GM19351 (cell line): ENCODE measurements around the gene LEMD3.

Experiments
- ATAC-seq: cut with Tn5 transposase; IDR thresholded peaks from one replicate; pipeline ENCODE4 v1.9.1; 2021; ENCODE audit warnings: mild to moderate bottlenecking, moderate library complexity; ENCODE audit not compliant: unreplicated experiment

The LEMD3 gene

GRCh38 chr12:65204886-65205525 is 35.6 kb downstream of the LEMD3 start:
- no peak for ATAC-seq

DNA sequence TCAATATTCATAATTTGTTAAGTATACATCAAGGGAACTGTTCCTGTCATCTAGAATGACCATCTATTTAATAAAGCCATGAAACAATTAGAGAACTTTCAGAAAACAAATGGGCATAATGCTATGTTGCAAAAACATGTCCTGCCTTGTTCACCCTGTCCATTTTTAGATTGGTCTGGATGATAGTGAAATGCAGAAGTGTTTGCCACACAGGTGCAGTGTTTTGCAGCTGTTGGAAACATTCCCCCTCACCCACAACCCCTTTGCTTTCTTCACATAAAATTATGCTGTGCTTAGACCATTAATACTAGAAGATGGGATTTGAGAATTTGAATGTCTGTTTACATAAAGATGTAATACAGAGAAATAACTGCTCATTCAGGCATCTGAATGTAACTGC is 36.5 kb downstream of the LEMD3 start:
- ATAC-seq = peak; percentile 45

DNA sequence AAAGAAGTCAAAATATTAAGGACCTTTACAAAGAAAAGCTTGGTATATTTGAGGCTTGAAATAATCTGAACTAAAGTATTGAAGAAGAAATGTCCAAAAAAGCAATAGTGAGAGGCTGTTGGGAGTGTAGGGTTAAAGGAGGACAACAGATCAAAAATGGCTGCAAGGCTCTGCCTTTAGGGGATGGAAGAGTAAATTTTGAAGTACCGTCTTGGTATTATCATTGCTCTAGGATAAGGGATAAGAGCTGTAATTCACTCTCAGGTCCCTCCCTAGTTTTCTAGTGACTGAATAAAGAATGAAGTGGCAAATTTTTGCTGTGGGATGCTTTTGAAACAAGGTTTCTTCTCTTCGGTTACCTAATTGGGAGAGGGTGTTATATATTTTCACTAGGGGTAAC is 38.7 kb downstream of the LEMD3 start:
- ATAC-seq = no peak

DNA sequence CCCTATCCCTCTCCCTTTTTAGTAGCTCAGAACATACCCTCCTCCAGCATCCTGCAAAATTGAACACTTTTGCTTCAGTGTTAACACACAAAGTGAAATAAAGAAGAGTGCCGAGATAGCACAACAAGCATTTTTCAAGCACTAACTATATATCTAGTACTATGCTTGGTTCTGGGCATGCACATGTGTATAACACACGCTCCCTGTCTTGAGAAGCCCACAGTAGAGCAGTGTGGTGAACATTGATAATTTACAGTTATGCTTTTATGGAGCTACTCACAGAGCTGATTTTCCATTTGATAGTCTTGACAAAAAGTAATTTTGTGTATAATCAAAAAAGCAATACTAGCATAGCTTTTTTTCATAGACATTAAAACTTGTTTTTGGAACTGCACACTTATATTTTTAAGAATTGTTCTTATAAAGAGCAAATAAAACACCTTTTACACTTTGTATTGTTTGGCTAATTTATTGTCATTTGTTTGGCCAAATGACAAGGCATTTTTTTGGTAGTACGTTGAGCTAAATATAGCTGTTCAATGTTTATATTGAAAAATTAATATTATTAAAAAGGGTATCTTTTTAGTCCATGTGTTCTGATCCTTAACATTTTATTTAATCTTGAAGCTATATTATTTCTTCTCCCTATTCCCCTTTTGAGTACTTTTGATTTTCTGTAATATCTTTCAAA is 39.7 kb downstream of the LEMD3 start:
- ATAC-seq = no peak

GRCh38 chr12:65209655-65210043 is 40.3 kb downstream of the LEMD3 start:
- ATAC-seq = peak; percentile 85

- no peak for ATAC-seq
Observed at GRCh38 chr12:65217086-65217485, 47.7 kb downstream of the LEMD3 start.

- no peak for ATAC-seq
Observed at GRCh38 chr12:65220761-65221160, 51.4 kb downstream of the LEMD3 start.

DNA sequence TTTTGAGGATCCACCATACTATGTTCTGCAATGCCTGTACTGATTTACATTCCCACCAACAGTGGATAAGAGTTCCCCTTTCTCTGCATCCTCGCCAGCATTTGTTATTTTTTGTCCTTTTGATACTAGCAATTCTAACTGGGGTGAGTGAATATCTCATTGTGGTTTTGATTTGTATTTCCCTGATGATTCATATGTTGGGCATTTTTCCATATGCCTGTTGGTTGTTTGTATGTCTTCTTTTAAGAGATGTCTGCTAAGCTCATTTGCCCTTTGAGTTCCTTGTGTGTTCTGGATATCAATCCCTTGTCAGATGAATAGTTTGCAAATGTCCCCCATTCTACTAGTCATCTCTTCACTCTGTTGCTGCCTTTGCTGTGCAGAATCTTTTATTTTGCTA is 60.1 kb downstream of the LEMD3 start:
- no peak for ATAC-seq

DNA sequence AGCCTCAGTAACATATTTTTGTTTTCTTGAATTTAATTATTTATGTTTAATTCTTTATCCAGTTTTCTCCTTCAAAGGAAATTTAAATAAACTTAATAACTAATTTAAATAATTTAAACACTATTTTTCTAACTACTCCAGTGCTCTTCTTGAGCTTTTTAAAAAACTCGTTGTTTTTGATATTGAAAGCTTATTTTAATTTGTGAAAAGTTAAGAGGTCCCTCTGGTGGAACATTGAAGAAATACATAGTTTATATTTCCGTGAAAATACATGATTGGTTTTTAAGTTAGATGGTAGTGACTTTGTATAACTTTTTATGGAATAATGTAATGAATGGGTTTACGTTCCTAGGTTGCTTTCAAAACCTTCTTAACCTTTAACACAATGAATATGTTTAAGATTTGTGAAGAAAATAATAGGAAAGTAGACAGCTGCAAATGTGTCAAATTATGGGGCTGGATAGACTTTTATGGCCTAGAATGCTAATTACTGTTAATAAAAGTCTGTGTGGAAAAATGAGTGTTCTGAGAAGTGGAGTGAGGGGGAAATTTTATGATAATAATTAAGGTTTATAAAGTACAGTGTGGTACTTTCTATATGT is 63.2 kb downstream of the LEMD3 start:
- ATAC-seq = no peak

GRCh38 chr12:65237153-65237552 is 67.8 kb downstream of the LEMD3 start:
- no peak for ATAC-seq

GRCh38 chr12:65238609-65239008 is 69.2 kb downstream of the LEMD3 start:
- ATAC-seq = no peak

- ATAC-seq = no peak
Observed at GRCh38 chr12:65248656-65249633, 79.6 kb downstream of the LEMD3 start.

DNA sequence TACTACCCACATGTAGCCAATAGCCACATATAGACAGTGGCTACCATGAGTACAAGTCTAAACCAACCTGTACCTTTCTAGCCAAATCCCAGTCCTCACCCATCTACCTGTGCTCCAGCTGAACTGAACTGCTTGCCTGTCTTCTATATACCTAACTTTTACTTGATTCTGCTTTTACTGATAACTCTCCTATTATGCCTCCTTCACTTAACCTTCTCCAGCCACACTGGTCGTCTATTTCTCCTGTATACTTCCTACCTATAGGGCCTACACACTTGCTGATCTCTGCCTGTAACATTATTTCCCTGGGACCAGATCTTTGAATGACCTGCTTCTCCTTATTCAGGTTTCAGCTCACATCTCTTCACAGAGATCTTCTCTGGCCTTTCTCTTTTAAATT is 83.1 kb downstream of the LEMD3 start:
- no peak for ATAC-seq

GRCh38 chr12:65257986-65258385 is 88.6 kb downstream of the LEMD3 start:
- ATAC-seq = no peak

- ATAC-seq = no peak
Observed at GRCh38 chr12:65259501-65259900, 90.1 kb downstream of the LEMD3 start.

DNA sequence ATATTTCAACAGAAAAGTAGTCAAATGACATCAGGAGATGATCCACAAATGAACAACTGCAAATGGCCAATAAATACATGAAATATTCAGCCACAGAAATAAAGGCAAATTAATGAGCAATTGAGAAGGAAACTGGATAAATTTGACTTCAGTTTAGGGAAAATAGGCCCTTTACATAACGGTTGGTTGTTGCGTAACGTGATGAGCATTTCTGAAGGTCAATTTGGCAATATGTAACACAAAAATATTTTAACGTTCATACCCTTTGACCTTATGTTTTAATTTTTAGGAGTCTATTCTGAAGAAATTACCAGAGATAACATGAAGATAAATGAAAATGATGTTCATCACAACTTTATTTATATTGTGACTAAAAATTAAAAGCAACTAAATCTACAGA is 94.4 kb downstream of the LEMD3 start:
- no peak for ATAC-seq

- no peak for ATAC-seq
Observed at GRCh38 chr12:65266408-65266807, 97.0 kb downstream of the LEMD3 start.

GRCh38 chr12:65269603-65270002 is 100.2 kb downstream of the LEMD3 start:
- no peak for ATAC-seq

DNA sequence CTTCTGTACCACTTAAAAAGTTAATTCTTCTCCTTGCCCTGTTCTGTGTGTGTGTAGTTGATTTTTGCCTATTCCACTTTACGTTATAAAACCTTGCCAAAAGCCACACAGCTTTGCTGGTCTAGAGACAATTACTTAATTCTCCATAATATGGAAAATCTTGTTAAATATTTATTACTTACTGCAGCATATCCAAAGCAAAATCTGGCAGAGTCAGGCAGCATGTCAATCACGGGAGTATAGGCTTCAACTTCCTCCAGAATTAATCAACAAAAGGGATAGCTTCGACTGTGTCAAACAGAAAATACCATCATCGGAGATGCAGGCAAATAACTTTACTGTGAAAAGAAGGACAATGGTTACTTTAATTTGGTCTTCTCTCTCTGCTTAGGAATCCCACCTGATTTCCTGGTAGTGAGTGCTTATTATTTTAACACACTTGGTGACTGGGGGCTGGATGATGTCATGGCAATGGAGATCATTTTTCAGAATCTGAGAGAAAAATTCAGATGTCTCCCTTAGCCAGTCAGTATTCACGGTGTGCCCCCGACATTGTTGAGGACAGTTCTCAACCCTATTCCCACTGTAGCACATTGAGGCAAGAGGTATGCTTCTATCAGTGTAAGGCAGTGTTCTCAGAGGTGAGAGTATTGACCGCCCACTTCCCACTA is 105.4 kb downstream of the LEMD3 start:
- ATAC-seq = no peak

DNA sequence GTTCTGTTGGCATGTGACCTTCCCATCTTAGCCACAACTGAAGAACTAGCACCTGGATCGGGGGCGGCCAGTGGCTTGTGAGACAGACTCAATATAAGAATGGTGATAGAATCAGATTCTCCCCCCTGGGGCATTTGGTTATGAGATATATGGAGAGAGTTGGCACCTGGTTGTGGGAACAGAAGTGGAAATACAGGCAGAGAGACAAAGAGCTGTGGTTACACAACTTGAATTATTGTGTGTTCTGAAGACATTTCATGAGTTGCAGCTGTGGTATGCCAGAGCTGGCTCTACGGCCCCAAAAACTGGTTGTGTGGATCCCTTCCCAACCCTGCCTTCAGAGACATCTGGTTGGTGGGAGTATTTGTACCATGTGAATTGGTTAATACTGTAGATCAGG is 106.2 kb downstream of the LEMD3 start:
- no peak for ATAC-seq
